SK-N-MC (cell line): ENCODE measurements around the gene MBD3L2B.
"Not testable (repeated sequence)": the region's sequence is repeated elsewhere in the genome, so short reads cannot be mapped to it uniquely, and the experiment has no call there.

Source experiments
- EZH2 ChIP-seq: fragments of 200-600 bp; sonication (generic); IDR thresholded peaks from one replicate; pipeline ENCODE4 v1.6.1; 2017; ENCODE audit warnings: antibody characterized with exemption
- POLR2AphosphoS5 ChIP-seq: IDR thresholded peaks from 2 replicates; pipeline ENCODE4 v1.6.1; 2012; ENCODE audit warnings: mild to moderate bottlenecking, low read depth, low read length, borderline replicate concordance

GRCh38 chr19:7030278-7030677 is 9.0 kb upstream of the MBD3L2B start, which contains the start of gene MBD3L5:
- not testable (repeated sequence) for TF ChIP-seq POLR2AphosphoS5, EZH2
